GM21381 (cell line): ENCODE results near the gene PRSS3.
"Not testable (repeated sequence)": the region's sequence is repeated elsewhere in the genome, so short reads cannot be mapped to it uniquely, and the experiment has no call there.

Experiments used
- ATAC-seq: cut with Tn5 transposase; IDR thresholded peaks from one replicate; pipeline ENCODE4 v1.9.1; 2021; ENCODE audit warnings: mild to moderate bottlenecking, moderate library complexity; ENCODE audit not compliant: unreplicated experiment

Gene PRSS3

DNA sequence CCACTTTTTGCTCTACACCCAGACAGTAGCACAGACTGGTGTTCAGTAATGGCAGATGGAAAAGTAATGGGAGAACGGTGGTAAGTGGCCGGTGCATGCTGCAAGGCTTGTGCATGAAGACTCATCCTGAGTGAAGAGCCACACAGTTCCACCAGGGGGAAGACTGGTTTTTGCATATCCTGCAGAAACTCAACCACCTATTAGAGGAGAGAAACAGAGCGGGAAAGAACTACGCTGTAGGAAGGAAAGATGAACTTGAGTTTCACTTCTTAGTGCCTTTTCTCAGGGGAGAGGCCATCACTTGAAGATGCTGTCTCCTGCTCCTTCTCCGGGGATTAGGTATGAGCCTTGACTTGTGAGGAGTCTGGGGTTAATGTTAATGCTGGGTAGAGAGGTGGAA is 9.4 kb upstream of the PRSS3 start:
- ATAC-seq, result no peak

DNA sequence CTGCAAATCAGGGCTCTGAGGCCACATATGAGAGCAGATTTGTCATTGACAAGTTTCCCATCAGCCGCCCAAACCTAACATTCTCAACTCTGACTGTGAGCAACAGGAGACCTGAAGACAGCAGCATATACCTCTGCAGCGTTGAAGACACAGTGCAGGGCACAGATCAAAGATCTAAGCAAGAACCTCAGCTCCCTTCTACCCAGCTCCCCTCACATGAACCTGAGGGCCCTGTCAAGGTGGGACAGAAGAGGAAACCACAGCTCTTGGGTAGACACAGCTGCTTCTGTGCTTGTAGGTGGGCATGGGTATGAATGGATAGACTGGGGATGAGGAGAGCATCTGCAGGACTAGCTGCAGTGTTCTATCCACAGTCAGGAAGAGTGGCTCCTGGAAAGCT is 8.7 kb upstream of the PRSS3 start:
- no peak for ATAC-seq

DNA sequence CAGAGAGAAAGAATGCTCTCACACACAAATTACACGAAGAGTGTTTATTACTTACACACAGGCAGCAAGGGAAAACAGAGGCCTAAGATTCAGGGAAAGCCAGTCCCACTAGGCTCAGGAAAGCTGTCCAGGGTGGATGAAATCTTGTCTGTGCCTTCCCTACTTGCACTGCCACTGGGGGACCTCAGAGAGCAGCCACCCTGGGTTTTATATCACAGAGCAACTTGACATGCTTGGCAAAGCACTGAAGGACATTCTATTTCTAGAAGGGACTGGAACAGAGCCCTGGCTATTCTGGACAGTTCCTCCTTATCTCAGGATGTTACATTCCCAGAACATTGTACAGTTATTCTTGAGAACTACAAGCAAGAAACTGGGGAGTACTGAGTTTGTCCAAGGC is 7.5 kb upstream of the PRSS3 start:
- ATAC-seq, result no peak

DNA sequence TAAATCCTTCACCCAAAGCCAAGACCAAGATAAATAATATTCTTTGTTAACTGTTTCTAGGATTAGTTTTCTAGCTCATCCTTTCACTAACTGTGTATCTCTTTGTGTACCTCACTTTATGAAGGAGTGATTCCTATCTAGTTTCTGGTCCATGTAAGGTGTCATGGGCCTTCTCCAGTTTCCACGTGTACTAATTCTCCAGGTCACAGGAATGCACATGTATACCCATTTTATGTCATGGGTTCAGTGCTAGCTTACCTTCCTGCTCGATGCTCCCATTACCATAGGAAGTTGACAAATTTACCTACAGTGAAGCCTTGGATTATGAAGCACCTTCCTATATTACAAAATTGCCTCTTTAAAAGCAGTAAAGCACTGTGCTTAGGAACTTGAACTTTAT is 5.9 kb upstream of the PRSS3 start:
- ATAC-seq, result not testable (repeated sequence)

DNA sequence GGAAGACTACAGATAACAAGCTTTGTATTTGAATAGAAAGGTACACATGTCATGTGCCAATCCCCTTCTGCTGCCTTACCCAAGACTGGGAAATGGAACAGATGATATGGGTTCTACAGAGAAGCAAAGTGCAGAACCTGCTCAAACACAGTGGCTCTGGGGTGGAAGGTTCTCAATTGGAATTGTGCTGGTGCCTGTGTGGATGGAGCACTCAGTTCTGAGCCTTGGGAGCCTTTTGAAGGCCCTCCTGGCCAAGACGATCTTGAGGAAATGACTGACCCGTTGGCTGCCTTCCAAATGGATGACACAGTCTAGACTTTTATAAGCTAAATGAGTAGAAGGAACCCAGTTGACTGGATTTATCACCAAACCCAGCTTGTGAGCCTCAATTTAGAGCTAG is 4.2 kb upstream of the PRSS3 start:
- ATAC-seq, result no peak

DNA sequence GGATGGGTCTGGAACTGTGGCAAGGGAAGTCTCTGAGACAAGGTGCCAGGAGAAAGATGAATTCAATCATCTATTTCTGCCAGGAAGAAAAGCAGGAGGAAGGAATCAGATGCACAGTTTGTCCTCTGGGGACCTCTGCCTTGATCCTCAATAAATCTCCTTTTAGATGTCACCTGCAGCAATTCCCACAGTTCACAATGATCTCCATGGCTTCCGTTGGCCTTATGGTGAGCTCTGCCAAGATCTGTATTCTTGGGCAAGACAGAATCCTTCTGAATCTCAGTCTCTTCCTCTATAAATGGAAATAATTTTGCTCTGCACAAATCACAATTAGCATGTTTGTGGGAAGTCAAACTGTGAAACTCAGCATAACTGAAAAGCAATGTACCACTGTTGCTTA is 1.9 kb upstream of the PRSS3 start:
- ATAC-seq, result not testable (repeated sequence)

DNA sequence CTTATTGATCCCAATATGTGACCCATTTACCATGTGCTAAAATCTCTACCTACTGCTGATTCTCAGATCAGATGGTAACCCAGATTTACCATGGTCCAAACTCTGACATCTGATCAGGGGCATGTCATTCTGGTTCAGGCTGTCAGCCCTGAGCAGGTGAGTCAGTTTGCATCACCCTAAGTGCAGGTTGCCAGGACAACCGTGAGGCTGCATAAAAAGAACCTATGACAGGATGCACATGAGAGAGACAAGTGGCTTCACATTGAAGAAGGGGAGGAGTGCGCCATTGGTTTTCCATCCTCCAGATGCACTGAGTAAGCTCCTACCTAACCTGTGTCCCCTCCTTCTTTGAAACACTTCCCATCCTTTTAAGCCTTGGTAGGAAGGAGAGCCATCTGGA is 801 bp upstream of the PRSS3 start:
- no peak for ATAC-seq

DNA sequence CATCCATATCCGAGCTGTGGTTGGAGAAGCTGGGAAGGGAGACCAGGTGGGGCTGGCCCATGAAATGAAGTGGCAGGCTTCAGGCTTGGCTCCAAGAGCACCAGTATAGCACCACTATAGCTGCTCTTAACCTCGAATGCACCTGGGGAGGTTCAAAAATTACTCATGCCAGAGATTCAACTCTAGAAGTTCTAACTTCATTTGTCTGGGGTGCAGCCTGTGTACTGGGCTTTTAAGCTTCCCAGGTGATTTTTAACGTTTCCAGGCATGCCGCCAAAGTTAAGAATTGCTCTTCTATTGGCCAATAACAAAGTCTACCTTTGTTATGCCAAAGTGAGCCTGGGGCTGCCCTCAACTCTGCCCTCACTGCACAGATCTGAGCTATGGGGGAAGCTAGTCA is 458 bp downstream of the PRSS3 start:
- no peak for ATAC-seq

DNA sequence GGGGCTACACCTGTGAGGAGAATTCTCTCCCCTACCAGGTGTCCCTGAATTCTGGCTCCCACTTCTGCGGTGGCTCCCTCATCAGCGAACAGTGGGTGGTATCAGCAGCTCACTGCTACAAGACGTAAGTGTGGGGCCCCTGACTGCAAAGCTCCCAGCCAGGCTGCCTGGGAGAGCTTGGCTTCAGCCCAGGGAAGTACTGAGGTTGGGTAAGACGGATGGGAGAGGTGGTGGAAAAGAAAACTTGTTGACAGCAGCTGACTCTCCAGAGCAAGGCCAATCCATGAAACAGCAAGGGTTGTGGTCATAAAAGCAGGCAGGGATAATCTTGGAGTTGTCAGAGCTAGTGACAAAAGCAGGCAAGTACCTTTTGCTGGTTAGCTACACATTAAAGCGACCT is 1.3 kb downstream of the PRSS3 start:
- ATAC-seq, result not testable (repeated sequence)

DNA sequence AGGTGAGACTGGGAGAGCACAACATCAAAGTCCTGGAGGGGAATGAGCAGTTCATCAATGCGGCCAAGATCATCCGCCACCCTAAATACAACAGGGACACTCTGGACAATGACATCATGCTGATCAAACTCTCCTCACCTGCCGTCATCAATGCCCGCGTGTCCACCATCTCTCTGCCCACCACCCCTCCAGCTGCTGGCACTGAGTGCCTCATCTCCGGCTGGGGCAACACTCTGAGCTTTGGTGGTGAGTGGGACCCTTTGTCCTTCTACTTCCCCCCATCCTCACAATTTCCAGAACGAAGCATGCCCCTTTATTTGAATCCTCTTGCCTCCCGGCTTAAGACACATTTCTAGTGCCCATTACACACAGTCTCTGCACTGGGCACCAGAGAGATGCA is 2.5 kb downstream of the PRSS3 start:
- ATAC-seq, result no peak

DNA sequence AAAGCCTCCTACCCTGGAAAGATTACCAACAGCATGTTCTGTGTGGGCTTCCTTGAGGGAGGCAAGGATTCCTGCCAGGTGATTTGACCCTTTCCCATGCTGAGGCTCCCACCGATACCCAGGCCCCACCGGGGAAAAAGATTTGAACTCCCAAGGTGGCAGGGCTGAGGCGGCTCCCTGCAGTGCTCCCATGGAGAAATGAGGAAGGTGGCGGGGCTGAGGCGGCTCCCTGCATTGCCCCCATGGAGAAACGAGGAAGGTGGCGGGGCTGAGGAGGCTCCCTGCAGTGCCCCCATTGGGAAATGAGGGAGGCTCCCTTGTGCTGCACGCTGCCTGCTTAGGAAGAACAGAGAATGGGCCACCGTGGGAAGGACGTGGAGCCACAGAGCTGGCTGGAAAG is 3.2 kb downstream of the PRSS3 start:
- ATAC-seq, result no peak

DNA sequence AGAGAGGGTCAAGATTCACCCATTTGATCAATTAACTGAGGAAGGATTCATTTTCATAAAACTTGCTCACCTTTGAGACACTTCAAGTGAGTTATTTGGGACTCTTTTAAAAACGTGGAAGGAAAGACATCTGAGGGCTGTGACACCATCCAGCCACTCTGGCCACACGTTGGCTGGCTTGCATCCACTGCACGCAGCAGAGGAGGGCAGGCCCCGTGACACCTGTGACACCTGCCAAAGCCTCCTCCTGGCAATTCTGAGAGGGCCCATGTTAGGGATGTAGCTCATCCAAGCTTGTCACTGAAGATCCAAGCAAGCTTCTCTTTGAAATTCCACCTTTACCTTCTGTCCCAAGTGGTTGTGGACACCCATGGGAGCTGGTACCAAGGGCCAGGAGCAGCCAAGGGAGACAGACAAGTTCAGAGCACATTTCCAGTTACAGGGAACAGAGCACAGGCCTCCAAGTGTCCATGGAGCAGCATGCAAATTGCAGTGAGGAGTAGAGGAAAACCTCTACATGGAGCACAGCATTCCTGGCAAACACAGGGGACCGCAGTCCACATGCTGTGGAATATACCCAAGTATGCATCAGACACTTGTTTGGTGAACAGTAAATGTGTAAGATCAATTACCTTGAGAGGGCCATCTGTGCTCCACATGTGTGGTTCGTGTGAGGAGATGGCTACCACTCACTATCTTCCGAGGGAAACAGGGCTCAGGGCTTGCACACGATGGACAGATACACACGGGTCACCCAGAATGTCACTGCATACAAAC is 4.8 kb downstream of the PRSS3 start:
- ATAC-seq, result no peak

DNA sequence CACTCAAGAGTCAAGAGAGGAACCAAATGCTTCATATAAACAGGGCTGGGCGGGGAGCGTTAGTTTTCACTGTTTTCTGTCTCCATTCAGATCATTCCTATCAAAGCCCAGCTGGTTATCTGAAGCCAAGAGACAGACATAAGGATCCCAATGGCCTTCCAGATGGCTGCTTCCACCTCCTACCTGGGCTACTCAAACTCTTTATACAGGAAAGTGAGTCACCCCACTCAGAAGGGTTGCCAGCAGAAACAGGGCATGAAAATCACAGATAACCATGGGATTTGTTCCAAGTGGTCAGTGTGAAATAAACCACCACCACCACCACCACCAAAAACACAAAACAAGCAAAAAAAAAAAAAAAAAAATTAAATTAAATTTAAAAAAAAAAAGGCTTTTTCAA is 5.5 kb downstream of the PRSS3 start:
- no peak for ATAC-seq

DNA sequence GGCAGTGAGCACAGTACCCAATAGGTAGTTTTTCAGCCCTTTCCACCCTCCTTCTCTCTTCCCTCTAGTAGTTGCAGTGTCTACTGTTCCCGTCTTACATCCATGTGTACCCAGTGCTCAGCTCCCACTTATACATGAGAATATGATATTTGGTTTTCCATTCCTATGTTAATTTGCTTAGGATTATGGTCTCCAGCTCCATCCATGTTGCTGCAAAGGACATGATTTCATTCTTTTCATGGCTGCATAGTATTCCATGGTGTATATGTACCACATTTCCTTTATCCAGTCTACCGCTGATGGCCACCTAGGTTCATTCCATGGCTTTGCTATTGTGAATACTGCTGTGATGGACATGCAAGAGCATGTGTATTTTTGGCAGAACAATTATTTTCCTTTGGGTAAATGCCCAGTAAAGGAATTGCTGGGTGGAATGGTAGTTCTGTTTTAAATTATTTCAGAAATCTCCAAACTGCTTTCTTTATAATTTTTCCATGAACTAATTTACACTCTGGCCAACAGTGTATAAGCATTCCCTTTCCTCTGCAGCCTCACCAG is 6.7 kb downstream of the PRSS3 start:
- not testable (repeated sequence) for ATAC-seq

DNA sequence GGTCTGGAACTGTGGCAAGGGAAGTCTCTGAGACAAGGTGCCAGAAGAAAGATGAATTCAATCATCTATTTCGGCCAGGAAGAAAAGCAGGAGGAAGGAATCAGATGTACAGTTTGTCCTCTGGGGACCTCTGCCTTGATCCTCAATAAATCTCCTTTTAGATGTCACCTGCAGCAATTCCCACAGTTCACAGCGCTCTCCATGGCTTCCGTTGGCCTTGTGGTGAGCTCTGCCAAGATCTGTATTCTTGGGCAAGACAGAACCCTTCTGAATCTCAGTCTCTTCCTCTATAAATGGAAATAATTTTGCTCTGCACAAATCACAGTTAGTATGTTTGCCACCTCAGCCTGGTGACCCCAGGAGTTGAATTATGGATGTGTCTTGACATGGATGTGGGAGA is 8.8 kb downstream of the PRSS3 start:
- not testable (repeated sequence) for ATAC-seq

DNA sequence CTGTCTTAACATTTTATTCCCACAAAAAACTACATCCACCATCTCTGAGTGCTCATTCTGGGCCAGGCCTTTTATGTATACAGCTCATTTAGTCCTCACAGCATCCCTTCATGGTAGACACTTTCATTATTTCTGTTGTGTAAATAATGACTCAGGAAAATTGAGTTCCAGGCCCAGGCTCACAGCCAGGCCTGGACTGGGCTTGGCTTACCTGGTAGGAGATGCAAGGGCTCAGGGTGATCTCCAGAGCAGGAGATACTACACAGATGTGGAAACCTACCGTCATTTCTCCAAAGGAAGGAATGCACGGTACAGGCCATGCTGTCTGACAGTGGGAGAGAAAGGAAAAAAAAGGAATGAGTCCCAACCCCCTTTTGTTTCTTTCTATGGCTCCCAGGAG is 11.8 kb downstream of the PRSS3 start:
- not testable (repeated sequence) for ATAC-seq

DNA sequence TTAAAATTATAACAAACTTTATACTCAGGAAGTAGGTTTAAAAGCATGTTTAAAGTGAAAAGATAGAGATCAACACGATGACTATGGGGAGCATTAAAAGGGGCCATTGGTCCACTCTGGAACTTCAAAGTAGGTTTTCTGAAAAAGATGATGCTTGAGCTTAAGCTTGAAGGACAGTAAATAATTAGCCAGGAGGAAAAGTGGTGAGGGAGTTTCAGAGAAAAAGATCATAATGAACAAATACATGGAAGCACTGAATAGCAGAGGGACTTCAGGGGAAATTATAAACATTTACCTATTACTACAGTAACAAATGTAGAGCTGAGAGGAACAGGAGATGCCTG is 13.6 kb downstream of the PRSS3 start:
- ATAC-seq, result not testable (repeated sequence)

DNA sequence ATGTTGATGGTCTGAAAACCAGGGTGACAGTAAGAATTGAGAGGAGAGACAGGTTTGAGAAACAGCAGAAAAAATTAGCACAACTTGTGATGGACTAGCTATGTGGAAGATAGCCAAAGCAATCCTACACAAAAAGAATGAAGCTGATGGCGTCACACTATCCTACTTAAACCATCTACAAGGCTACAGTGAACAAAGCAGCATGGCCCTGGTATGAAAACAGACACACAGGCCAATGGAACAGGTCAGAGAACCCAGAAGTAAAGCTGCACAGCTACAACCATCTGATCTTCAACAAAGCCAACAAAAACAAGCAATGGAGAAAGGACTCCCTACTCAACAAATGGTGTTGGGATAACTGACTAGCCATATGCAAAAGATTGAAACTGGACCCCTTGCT is 14.1 kb downstream of the PRSS3 start:
- no peak for ATAC-seq

DNA sequence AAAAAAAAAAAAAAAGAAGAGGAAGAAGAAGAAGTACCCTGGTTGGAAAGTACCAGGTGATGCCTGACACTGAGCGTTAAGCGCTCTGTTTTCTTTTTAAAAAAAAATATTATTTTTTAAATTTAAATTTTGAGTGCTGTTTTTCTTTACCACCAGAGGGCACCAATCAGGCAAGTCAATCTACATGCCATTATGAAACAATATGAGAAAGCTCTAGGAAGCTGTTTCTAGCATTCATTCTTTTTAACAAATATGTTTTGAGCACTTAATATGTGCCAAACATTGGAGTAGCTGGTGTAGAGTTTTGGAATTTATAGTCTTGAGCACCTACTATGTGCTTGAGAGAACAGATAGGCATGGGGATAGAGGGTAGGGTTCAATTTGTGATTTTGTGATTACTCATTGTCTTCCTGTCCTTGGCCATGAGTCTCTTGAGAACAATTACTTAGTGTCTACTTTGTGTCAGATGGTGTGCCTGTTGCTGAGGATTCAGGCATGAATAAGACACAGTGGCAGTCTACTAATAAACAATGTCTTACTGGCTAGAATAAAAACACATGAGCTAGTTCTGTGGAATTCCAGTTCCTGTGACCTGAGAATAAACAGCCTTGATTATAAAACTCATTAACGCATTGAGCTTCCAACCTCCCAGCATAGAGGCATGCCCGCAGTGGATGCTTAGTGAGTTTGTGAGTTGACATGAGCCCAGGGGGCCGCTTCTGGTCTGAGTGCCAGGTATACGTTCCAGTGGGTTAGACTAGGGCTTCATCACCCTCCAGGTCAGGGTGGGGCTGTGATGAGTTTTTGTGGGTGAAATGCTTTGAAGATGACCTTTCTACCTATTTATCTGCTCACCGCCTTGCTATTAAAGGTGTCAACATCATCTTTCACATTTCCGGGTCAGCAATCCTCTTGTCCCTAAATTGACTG is 18.6 kb downstream of the PRSS3 start:
- no peak for ATAC-seq

DNA sequence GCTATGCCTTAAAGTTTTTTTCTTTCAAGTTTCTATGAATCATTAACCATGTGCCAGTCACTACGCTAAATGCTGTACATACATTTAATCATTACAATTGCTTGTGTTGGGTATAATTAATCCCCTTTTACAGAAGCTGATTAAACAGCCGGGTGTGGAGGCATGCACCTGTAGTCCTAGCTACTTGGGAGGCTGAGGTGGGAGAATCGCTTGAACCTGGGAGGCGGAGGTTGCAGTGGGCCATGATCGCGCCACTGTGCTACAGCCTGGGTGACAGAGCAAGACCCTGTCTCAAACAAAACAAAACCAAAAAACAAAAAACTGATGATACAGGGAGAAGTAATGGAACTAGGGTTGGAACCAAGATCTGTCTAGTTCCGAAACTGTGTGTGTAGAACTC is 20.4 kb downstream of the PRSS3 start:
- no peak for ATAC-seq

DNA sequence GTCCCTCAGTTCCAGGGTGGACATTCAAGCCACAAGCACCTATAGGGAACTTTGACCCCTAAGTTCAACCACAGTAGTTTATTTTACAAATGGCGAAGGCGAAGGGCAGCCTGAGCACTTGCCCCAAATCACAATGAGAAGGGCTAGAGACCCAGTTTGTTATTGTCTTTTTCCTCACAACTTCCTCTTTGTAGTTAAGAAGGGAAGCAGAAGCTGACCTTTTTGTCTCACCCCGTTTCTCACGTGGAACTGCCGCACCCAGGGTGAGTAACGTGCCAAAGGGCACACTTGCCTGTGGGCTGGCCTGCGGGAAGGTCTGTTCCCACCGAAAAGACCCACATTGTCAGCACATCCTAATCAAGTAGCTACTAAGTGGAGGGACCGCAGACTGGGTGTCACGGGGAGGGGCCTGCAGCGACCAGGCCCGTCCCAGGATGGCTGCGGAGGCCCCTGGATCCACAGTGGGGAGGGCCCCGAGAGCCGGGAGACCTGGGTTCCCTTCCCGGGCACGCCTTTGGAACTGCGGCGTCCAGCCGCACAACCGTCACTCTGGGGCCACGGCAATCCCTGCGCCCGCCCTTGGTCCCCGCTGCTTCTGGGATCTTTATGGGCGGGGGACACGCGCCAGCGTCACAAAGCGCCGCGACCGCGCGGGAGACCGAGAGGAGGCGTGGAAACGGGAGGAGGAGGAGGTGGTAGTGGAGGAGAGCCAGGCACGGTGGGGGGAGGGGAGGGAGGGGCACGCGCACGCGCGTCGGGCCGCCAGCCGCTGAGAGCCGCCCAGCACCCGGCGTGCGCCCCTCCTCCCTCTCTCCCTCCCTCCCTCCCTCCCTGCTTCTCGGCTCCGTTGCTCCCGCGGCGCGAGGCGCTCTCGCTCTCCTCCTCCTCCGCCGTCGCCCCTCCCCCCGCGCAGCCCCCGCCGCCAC is 21.2 kb downstream of the PRSS3 start, which contains the start of gene UBE2R2:
Gene UBE2R2, plus strand, starts transcription at position 834 of the 926 bp plus-strand sequence. CDS start 598 bp downstream, outside the sequence.
- peak; percentile 48 for ATAC-seq
